Activated CD8-positive, alpha-beta memory T cell treated with anti-CD3 and anti-CD28 coated beads for 4 hours (primary cell): Measurements from ENCODE around the gene PEX26.
"Not testable (repeated sequence)": the region's sequence is repeated elsewhere in the genome, so short reads cannot be mapped to it uniquely, and the experiment has no call there.

ENCODE experiments used
- DNase-seq, 2 donors: peaks; one replicate each; pipeline ENCODE4 v3.0.0-alpha.2; 2020; ENCODE audit warnings: low read depth in 2 of 2

Gene PEX26

GRCh38 chr22:18118345-18118915 lies 40.6 kb downstream of the PEX26 start:
- DNase-seq = no peak

DNA sequence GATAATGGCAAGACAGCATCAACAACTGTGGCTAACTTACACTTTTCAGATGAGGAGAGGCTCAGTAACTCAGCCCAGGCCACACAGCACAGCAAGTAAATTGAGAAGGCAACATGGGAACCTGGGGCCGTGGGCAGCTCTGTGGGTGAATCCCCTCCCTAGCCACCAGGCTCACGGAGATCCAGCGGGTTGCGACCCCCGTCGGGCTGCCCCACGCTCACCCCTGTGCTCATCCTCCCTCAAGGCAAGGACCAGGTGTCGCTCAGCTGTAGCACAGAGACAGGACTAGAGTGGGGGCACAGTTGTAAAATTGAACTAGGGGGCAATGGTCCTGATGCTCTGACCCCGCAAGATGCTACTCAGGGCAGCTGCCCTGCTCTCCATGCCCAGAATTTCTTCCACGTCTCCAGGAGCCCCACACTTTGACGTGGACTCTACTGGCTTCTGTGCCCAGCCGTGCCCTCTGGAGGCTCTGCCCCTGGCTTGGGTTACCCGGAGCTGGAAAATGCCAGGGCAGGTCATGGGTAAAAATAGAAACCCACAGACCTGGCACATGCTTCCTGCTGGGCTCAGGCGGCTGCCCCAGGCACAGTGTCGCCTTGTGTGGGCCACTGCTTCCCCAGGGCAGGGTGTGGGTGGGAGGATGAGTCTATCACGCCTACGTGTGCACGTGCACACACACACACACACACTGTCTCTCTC lies 41.8 kb downstream of the PEX26 start:
- no peak for DNase-seq

GRCh38 chr22:18120857-18121256 lies 43.1 kb downstream of the PEX26 start:
- DNase-seq = no peak

DNA sequence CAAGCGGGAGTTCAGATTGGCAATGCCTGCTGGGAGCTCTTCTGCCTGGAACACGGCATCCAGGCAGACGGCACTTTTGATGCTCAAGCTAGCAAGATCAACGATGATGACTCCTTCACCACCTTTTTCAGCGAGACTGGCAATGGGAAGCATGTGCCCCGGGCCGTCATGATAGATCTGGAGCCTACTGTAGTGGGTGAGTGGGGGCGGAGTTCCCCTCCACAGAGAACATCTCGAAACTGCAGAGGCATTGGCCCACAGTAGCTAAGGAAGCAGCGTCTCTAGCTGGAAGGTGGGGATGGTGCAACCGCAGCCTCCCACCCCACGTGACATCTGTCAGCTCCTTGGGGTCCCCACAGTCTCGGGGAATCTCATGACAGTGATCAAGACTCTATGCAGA lies 43.7 kb downstream of the PEX26 start:
- DNase-seq = no peak

- no peak for DNase-seq
These were observed 44.3 kb downstream of the PEX26 start for GRCh38 chr22:18121954-18122554.

DNA sequence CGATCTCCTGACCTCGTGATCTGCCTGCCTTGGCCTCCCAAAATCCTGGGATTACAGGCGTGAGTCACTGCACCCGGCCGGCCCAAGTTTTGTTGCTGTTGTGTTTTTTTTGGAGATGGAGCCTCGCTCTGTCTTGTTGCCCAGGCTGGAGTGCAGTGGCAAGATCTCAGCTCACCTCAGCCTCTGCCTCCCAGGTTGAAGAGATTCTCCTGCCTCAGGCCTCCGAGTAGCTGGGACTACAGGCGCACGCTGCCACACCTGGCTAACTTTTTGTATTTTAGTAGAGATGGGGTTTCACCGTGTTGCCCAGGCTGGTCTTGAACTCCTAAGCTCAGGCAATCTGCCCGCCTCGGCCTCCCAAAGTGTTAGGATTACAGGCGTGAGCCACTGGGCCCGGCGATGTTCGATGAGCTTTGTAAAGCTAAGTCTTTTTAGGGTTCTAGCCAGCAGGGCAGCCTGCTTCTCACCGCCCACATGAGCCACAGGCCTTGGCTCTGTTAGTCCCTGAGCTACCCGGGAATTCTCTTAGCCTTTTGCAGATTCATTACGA lies 45.8 kb downstream of the PEX26 start:
- DNase-seq = not testable (repeated sequence)

DNA sequence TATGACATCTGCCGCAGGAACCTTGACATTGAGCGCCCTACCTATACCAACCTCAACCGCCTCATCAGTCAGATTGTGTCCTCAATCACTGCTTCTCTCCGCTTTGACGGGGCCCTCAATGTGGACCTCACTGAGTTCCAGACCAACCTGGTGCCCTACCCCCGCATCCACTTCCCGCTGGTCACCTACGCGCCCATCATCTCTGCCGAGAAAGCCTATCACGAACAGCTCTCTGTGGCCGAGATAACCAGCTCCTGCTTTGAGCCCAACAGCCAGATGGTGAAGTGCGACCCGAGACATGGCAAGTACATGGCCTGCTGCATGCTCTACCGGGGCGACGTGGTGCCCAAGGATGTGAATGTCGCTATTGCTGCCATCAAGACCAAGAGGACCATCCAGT lies 48.8 kb downstream of the PEX26 start:
- no peak for DNase-seq

- DNase-seq = no peak
These were observed 52.2 kb downstream of the PEX26 start for GRCh38 chr22:18130018-18130417.

DNA sequence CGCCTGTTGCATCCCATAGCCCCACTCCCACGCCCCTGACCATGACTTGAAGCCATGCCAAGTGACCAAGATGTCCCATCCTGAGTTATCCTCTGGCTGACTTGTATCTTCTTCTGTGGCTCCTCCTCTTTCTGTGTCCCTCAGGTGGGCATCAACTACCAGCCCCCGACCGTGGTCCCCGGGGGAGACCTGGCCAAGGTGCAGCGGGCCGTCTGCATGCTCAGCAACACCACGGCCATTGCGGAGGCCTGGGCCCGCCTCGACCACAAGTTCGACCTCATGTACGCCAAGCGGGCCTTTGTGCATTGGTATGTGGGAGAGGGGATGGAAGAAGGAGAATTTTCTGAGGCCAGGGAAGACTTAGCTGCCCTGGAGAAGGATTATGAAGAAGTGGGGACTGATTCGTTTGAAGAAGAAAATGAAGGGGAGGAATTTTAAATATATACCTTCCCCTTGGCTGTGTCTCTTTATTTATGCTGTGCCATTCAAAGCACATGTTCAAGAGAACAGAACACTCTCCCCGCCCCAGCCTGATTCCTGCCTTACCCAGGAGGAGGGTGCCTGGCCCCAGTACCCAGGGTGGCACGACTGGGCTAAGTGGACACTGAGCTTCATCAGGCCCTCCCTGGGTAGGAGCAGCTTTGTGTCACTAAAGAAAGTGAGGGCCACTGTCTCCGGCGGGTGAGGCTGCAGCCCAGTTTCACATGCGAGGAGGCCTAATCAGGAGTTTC lies 53.1 kb downstream of the PEX26 start:
- no peak for DNase-seq

DNA sequence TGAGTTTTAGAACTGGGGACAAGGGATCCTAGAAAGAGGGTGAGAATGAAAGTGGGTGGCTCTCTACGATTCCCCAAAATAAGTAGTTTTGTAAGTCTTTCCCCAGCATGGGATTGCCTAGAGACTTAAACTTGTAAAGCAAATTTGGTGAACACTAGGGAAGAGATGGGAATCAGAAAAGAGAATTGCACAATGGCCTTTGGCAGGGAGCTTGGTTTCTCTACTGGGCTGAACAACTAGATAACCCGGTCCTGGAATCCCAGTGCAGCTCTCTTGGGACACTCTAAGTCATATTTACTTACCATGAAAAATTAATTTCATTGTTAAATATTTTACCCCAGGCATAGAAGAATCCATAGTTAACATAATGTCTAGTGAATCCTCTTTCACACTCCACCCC lies 55.7 kb downstream of the PEX26 start:
- no peak for DNase-seq

- no peak for DNase-seq
These were observed 59.0 kb downstream of the PEX26 start for GRCh38 chr22:18136563-18137320.

DNA sequence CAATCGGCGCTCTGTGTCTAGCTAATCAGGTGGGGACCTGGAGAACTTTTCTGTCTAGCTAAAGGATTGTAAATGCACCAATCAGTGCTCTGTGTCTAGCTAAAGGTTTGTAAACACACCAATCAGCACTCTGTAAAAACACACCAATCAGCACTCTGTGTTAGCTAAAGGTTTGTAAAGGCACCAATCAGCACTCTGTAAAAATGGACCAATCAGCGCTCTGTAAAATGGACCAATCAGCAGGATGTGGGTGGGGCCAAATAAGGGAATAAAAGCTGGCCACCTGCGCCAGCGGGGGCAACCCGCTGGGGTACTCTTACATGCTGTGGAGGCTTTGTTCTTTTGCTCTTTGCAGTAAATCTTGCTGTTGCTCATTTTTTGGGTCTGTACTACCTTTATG lies 63.2 kb downstream of the PEX26 start:
- DNase-seq = not testable (repeated sequence)

DNA sequence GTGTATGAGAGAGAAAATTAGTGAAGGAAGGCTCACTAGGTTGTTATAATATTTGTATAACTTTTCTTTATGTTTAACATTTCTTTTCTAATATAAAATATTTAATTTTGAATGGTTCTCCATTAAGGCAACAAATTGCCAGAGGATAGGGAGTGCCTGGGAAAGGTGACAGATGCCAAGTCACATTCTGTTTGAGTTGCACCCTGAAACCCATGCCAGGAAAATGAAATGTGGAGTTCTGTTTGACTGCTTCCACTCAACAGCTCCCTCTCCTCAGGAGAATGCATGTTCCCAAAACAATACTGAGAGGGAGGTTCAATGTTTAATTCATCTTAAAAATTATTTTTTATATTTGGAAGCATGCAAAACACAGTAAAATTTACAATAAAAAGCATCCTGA lies 66.3 kb downstream of the PEX26 start:
- DNase-seq = no peak

GRCh38 chr22:18145676-18146388 lies 68.0 kb downstream of the PEX26 start:
- no peak for DNase-seq

GRCh38 chr22:18146389-18146753 lies 68.6 kb downstream of the PEX26 start:
- no peak for DNase-seq

GRCh38 chr22:18147791-18148190 lies 70.0 kb downstream of the PEX26 start:
- DNase-seq = no peak

DNA sequence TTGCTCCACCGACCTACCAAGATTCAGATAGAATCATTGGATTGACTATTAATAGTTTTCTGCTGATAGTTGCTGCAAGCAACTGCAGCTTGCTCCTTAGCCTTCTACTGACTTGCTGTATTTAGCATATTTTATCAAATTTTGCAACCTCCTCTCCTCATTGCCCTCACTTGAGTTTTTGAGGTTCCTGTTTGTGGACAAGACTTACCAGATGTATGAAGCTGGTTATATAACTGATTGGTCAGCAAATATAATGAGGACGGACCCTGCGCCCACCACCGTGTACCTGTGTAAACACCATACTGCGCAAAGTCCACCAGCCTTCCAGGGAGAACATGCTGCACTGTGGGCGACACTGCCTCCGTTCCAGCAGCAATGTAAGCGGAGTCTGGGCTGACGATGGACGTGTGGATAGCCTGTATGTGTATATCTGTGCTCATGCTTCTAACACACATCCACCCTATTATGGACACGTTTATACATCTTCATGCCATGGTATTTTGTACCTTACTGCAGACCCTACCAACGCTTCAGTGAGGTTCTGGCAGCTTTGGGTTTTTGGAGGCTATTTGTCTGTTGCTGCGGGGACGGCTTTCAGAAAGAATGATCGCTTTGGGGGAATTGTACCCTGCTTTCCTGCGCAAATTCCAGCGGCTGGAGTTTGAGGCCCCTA lies 70.6 kb downstream of the PEX26 start:
- DNase-seq = no peak

DNA sequence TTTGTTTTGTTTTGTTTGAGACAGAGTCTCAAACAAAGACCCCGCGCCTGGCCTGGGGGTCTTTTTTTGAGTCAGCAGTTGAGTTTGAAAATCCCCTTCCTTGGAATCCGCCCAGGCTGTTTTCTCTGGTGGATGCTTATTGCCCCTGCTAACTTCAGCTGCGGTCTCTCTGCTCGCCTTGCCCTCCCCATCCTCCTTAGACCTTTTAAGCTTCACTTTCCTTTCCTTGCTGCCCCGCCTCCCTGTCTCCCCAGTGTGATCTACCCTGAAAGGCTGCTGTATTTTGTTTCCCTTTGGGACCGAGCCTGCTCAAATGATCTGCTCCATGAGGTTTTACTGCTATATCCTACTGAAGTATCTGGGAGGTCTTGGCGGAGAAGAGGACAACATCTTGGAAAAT lies 74.7 kb downstream of the PEX26 start:
- no peak for DNase-seq

- no peak for DNase-seq
These were observed 77.1 kb downstream of the PEX26 start for GRCh38 chr22:18154821-18155390.
